GM18909 (cell line): ENCODE data around the gene LIN9.
"Not testable (repeated sequence)": the region's sequence is repeated elsewhere in the genome, so short reads cannot be mapped to it uniquely, and the experiment has no call there.

Experiments
- ATAC-seq: cut with Tn5 transposase; IDR thresholded peaks from one replicate; pipeline ENCODE4 v1.9.1; 2021; ENCODE audit warnings: mild to moderate bottlenecking; ENCODE audit not compliant: unreplicated experiment, poor library complexity

The LIN9 gene, protein sequence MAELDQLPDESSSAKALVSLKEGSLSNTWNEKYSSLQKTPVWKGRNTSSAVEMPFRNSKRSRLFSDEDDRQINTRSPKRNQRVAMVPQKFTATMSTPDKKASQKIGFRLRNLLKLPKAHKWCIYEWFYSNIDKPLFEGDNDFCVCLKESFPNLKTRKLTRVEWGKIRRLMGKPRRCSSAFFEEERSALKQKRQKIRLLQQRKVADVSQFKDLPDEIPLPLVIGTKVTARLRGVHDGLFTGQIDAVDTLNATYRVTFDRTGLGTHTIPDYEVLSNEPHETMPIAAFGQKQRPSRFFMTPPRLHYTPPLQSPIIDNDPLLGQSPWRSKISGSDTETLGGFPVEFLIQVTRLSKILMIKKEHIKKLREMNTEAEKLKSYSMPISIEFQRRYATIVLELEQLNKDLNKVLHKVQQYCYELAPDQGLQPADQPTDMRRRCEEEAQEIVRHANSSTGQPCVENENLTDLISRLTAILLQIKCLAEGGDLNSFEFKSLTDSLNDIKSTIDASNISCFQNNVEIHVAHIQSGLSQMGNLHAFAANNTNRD

DNA sequence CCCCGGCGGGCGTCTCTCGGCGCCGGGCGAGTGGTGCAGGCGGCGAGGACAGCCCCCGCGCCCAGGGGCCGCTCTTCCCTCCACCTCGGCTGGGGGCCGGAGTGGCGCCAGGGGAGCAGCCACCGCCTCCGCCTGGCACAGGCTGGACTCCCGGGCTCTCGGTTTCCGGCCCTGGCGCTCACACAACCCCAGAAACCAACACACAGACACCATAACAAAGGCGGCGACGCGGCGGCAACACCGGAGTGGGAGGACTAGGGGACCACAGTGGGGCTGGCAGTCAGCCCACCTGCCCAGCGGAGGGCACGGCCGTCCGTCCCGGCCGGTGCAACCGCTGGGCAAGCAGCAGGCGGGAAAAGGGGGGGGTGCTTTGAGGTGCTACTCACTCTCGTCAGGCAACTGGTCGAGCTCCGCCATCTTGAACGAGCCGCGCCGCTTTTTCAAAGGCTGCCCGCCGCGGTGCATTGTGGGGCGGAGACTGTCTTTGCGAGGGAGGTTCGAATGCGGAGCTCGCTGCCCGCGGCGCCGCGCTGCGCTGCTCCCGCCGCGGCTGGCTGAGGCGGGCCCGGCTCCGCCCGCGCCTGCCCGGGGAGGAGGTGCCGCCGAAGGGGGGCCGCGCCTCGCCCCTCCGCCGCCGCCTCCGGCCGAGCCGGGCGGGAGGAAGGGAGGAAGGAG, at the start of gene LIN9:
Gene LIN9 (minus strand): TSS at position 442 of the 675 bp plus-strand sequence. CDS start 25 bp downstream, at position 417.
- peak; percentile 81 for ATAC-seq

DNA sequence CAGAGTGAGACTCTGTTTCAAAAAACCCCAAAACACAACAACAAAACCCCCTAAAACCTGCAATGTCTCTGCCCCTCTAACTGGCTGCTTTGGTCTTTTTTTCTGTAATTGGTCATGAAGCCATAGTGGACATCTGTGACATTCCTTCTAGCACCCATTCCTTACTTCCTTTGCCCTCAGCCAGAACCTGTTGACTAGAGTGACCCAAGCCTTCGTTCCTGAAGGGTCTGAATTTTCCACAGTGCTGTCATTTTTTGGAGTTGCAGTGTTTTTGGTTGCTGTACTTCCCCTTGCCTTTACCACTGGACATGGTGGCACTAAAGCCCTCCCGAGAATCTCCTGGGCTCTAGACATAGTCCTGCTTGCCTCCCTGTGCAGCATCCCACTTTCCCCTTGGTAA, 48.5 kb upstream of the LIN9 start:
- no peak for ATAC-seq

DNA sequence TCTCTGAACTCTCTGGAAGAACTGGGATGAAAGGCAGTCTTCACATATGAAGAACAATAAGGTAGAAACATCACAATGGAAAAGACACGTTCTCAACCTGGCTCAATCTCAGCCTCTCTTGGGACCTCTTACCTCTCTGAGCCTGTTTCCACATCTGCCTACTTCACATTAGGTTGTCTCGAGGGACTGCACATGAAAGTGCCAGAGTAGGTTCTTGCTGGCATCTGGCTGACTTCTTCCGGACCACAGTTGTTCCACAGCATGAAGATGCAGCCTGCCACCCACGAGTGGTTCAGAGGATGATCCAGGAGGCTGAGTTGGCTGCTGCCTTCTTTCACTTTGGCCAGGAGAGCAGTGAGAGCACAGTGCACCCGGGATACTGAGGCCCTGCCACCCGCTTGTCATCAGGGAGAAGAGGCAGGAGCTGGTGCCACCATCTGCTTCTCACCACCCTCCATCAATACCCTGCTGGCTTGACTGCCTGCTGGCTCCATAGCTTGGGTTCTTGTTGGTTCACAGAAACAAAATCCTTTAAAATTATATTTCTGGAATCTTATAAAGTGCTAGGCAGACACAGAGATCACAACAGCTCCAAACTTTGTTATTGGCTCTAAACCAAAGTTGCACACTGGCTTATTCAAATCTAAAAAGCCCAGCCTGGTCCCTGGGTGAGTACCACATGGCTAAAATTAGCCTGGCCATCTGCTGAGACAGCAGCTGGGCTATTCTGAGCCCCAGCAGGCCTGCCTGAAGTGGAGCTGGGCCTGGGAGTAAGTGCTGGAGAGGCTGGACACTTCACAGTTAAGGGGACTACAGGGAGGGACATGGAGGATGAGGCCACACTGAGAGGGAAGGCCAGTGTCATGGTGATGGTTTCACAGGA, 46.9 kb upstream of the LIN9 start:
- ATAC-seq, result no peak

DNA sequence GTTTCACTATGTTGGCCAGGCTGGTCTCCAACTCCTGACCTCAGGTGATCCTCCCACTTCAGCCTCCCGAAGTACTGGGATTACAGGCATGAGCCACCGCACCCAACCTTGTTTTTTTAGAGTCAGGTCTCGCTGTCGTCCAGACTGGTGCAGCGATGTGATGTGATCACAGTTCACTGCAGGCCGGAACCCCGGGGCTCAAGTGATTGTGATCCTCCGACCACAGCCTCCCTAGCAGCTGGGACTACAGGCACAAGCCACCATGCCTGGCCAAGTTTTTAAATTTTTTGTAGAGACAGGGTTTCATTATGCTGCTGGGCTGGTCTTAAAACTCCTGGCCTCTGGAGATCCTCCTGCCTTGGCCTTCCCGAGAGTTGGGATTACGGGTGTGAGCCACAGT, 46.1 kb upstream of the LIN9 start:
- ATAC-seq, result no peak

DNA sequence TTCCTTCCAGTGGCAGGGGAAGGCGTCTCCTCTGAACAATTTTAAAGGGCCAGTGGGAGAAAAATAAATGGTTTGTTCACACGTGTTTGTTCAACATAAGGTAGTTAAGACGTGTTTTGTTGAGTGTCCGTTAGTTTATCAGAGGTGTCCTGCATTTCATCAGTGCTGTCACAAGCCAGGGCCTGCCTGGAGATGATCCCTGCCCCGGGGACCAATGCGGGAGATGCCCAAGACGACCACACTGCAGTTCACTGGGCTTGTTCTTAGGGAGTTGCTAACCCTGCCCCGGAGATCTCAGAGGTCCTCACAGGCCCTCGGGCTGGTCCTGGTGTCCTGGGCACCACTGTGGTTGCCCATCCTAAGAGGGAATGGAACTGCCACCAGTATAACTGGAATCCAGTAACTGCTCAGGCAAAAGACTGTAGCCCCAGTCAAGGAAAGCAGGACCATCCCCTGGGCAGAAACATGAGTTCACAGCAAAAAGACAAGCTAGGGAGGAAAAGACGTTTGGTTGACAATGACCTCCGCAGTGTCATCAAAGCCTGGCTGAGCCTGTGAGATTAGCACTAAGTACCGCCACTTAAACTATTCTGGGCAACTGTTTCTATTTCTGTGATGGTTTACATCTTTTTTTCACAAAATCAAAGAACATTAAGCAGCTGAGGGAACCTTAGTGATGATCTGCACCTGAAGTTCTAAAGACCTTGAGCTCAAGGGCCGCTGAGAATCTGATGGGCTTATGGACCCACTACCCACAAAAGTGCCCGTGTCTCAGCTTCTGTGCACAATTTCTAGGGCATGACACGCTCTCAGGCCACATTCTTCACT, 44.9 kb upstream of the LIN9 start:
- ATAC-seq, result no peak

DNA sequence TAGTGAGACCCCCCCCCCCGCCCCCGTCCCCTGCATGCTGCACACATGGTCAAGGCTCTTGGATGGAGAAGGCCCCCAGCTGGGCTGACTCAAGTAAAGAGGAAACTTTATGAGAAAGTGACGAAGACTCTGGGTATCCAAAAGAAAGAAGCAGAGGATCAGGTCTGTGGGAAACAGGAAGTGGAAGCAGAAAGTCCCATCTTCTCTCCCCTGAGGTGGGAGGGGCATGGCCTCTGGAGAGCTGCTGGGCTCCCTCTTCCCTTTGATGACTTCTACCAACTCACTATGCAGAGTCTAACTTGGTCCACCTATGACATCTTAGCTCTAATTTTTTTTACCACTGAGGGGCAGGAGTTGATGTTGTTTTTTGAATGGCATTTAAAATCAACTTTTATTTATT, 42.7 kb upstream of the LIN9 start:
- ATAC-seq, result no peak

DNA sequence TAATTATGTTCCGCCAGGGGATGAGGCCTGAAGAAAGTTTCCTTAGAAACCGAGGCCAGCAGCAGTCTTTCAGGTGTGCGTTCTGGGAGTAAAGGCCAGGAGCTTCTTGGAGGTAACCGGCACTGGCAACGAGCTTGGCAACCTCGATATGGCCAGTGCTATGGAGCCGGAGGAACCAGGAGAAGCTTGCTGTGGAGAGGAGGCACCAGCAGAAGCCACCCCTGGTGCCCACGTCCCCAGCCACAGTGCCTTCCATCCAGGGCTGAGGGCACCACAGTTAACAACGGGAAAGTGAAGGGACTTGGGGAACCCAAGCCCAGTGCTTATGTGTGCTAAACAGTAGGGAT, 41.5 kb upstream of the LIN9 start:
- ATAC-seq, result no peak

DNA sequence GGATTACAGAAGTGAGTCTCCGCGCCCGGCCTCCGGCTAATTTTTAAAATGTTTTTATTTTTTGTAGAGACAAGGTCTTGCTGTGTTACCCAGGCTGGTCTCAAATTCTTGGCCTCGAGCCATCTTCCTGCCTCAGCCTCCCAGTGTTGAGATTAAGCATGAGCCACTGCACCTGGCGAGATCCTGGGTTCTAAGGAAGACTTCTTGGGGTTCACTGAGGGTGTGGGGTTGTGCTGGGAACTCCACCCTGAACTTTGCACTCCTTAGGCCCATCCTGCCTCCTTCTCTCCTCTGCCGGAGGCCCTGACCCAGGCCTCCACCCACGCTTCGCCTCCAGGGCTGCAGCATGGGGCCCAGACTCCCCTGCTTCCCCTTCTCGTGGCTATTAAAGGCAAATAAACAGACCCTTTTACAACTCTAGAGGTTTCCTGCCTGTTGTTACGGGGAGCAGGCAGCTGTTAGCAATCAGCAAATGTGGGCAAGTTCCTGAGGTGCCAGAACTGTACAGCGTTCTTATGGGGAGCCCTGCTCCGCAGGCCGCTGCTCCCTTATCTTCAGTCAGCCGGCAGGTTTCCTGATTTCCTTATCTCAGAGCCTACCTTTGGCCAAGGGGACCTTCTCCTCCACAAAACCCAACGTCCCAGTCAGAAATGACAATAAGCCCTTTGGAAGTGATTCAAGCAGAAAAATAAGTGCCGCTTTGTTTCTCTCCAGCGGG, 41.0 kb upstream of the LIN9 start:
- peak; percentile 55 for ATAC-seq

DNA sequence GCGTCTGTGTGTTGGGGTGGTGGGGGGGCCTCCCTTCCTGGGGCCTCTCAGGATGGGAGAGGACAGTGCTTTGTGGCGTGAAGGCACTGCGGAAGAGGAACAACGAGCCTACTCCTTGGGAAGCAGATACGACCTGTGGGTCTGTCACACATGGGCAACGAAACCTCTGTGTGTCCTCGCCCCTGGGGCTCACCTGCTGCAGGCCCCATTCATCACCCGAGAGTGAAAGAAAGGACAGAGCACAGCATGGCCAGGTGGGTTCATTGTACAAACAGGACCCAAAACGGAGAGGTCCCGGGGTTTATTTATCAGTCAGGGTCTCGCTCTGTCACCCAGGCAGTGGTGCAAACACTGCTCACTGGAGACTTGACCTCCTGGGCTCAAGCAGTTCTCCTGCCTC, 40.1 kb upstream of the LIN9 start:
- ATAC-seq, result no peak

DNA sequence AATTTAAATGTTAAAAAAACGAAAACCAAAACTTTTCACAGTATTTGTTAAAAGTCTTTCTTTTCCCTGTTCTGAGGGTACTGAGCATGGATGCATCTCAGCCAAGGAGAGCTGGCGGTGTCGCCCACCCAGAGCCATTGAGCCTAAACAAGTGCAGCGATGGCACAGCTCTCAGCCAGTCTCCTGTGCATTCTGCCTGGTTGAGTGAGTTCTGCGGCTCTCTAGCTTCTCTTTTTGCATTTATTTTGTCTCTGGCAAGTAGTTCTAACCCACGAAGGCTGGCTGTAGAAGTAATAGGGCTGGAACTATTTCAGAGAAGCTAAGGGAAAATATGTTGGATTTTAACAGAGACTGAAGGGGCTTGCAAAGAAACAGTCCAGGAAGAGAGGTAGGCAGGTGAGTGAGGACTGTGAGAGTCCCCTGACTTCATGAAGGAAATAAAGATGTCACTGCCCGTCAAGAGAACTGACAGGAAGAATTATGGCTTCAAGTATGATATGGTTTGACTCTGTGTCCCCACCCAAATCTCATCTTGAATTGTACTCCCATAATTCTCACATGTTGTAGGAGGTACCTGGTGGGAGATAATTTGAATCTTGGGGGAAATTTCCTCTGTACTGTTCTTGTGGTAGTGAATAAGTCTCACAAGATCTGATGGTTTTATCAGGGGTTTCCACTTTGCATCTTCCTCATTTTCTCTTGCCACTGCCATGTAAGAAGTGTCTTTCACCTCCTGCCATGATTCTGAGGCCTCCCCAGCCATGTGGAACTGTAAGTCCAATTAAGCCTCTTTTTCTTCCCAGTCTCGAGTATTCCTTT, 35.7 kb upstream of the LIN9 start:
- no peak for ATAC-seq

DNA sequence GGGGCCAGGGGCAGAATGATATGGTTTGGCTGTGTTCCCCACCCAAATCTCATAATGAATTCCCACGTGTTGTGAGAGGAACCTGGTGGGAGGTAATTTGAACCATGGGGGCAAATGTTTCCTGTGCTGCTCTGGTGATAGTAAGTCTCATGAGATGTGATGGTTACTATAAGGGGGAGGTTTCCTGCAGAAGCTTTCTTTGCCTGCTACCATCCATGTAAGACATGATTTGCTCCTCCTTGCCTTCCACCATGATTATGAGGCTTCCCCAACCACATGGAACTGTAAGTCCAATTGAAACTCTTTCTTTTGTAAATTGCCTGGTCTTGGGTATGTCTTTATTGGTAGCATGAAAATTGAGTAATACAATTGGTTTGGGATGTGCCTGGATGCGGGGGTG, 33.7 kb upstream of the LIN9 start:
- no peak for ATAC-seq

DNA sequence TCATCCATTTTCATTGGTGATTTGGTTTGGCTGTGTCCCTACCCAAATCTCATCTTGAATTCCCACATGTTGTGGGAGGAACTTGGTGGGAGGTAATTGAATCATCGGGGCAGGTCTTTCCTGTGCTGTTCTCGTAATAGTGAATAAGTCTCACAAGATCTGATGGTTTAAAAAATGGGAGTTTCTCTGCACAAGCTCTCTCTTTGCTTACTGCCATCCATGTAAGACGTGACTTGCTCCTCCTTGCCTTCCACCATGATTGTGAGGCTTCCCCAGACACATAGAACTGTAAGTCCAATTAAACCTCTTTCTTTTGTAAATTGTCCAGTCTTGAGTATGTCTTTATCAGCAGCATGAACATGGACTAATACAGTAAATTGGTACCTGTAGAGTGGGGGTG, 31.1 kb upstream of the LIN9 start:
- not testable (repeated sequence) for ATAC-seq

DNA sequence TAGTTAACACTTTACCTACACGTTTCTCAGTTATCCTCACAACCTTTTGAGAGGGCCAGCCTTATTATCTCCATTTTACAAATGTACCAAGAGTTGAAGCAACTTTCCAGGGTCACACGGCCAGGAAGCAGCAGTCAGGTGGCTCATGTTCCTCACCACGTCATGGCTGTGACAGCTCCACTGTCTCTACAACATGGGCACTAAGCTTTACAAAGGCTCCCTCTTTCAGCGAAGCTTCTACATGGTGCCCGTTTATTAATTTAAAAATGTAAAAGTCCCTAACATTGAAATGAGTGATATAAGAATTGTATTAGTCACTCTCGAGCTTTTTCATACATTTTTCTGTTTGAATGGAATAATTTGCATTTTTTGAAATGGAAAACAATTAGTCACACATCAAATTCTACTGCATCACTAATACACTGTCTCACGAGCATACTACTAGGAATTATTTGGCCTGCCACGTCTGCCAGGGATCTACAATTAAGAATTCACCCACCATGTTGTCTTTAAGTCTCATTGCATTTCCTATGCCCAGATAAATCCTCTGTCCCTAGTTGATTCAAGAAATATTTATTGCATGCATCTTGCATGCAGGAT, 28.4 kb upstream of the LIN9 start:
- ATAC-seq, result no peak

DNA sequence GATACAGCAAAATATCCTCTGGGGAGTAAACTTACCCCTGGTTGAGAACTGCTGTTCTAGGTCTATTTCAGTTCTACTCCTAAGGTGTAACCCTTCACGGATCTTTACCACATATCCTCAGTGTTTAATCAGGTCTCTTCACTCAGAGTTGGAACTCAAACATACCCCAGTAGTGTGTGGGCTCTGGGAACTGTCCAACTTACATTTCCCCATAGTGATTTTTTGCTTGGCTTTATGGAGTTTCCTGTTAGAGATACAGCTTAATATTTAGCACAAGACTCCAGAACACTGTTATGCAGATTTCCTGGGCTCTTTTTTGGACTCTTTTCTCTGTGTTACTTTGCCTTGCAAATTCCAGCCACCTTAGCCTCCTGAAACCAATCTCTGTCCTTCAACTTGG, 26.7 kb upstream of the LIN9 start:
- no peak for ATAC-seq

DNA sequence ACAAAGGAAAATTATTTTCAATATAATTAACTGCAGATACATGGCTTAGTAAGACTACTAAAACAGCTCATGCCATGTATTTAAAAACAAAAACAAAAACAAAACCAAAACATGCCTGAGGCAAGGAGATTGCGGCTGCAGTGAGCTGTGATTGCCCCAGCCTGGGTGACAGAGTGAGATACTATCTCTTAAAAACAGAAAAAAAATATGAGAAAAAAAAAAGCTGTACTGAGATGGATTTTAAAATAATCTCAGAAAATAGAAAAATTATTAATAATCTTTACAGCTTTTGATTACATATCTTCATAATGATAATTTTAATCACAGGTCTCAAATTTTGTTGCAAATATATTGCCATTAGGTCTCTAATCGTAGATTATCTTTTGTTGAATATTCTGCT, 24.0 kb upstream of the LIN9 start:
- no peak for ATAC-seq

DNA sequence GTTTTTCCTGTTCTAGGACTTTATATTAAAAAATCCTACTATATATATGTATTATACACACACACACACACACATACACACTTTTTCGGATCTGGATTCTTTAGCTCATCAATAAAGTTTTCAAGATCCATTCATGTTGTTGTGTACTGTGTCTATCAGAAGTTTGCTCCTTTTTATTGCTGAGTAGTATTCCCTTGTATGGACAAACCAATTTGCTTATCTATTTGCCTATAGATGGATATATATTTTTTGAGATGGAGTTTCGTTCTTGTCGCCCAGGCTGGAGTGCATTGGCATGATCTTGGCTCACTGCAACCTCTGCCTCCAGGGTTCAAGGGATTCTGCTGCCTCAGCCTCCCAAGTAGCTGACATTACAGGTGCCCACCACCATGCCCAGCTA, 20.3 kb upstream of the LIN9 start:
- ATAC-seq, result no peak

DNA sequence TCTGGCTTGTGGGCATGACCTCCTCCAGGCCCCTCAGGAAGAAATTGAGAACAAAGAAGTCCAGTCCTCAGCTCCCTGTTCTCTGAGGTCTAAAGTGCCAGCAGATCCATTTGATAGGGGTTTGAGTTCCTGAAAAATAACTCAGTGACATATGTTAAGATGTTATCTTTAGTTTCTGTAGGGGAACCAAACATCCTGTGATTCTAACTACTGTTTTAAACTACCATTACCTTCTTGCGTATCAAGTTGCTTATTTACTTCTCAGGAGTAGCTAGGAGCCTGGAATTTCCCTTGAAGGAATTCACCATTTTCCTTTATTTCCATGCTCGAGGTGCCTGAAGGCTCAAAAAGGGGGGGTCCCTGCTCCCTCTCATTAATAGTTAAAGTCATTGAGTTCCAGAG, 18.8 kb upstream of the LIN9 start:
- ATAC-seq, result no peak

DNA sequence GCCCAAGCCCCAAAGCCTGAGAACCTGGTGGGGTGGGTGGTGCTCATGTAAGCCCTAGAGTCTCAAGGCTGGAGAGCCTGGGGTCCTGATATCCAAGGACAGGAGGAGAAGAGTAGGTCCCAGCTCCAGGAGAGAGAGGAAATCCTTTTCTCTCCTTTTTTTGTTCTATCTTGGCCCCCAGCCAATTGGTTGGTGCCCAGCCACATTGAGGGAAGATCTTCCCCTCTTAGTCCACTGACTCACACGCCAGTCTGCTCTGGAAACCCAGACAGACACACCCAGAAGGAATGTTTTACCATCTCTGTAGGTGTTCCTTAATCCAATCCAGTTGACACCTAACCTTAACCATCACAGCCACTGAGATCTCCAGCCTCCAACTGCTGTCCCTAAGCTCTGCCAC, 16.2 kb upstream of the LIN9 start:
- ATAC-seq, result no peak
